ENCODE results near the gene MAMLD1.

The MAMLD1 gene

GRCh38 chrX:150482537-150483206, 119.6 kb downstream of the MAMLD1 start:
- peak; percentile 44 for DNase-seq (ENCODE audit: low read depth)
- no peak overlapping the region for H3K9ac ChIP-seq (ENCODE audit: low read length)
- peaks cover 7% of the 10 kb centered on the region for H3K27me3 ChIP-seq (replicated peaks; ENCODE audit: control insufficient read depth, insufficient read depth, low read length)
- no peaks in the 10 kb centered on the region for H3K9me3 ChIP-seq (ENCODE audit: control insufficient read depth, low read length)
- H3K4me1 ChIP-seq (ENCODE audit: control insufficient read depth, insufficient read depth, low read length): peaks cover 25% of the 10 kb centered on the region
- H3K4me3 ChIP-seq (ENCODE audit: low read length): no peak overlapping the region
- no peaks in the 10 kb centered on the region for H3K36me3 ChIP-seq (ENCODE audit: control insufficient read depth, insufficient read depth, low read length, severe bottlenecking)

- peaks cover 7% of the 10 kb centered on the region for H3K27me3 ChIP-seq (replicated peaks; ENCODE audit: control insufficient read depth, insufficient read depth, low read length)
- H3K4me3 ChIP-seq (ENCODE audit: low read length): no peak overlapping the region
- no peak overlapping the region for H3K9ac ChIP-seq (ENCODE audit: low read length)
- H3K9me3 ChIP-seq (ENCODE audit: control insufficient read depth, low read length): no peaks in the 10 kb centered on the region
- H3K36me3 ChIP-seq (ENCODE audit: control insufficient read depth, insufficient read depth, low read length, severe bottlenecking): no peaks in the 10 kb centered on the region
- peaks cover 22% of the 10 kb centered on the region for H3K4me1 ChIP-seq (ENCODE audit: control insufficient read depth, insufficient read depth, low read length)
- DNase-seq (ENCODE audit: low read depth): no peak
Observed at GRCh38 chrX:150483356-150483985, 120.4 kb downstream of the MAMLD1 start.

GRCh38 chrX:150486011-150486410, 122.9 kb downstream of the MAMLD1 start:
- no peak overlapping the region for H3K4me3 ChIP-seq (ENCODE audit: low read length)
- peak; percentile 66 for DNase-seq (ENCODE audit: low read depth)
- H3K9me3 ChIP-seq (ENCODE audit: control insufficient read depth, low read length): no peaks in the 10 kb centered on the region
- H3K36me3 ChIP-seq (ENCODE audit: control insufficient read depth, insufficient read depth, low read length, severe bottlenecking): no peaks in the 10 kb centered on the region
- H3K4me1 ChIP-seq (ENCODE audit: control insufficient read depth, insufficient read depth, low read length): peaks cover 21% of the 10 kb centered on the region
- no peak overlapping the region for H3K9ac ChIP-seq (ENCODE audit: low read length)
- H3K27me3 ChIP-seq (replicated peaks; ENCODE audit: control insufficient read depth, insufficient read depth, low read length): no peaks in the 10 kb centered on the region

- Histone ChIP-seq H3K36me3 (ENCODE audit: control insufficient read depth, insufficient read depth, low read length, severe bottlenecking) (no peaks in the 10 kb centered on the region), H3K9me3 (ENCODE audit: control insufficient read depth, low read length) (no peaks in the 10 kb centered on the region), H3K4me1 (ENCODE audit: control insufficient read depth, insufficient read depth, low read length) (peaks cover 19% of the 10 kb centered on the region), H3K4me3 (ENCODE audit: low read length) (no peak overlapping the region), H3K27me3 (replicated peaks; ENCODE audit: control insufficient read depth, insufficient read depth, low read length) (no peaks in the 10 kb centered on the region), H3K9ac (ENCODE audit: low read length) (no peak overlapping the region)
- DNase-seq (ENCODE audit: low read depth): no peak
Observed at GRCh38 chrX:150487369-150488094, 124.4 kb downstream of the MAMLD1 start.

GRCh38 chrX:150489359-150490015, 126.4 kb downstream of the MAMLD1 start:
- DNase-seq (ENCODE audit: low read depth): no peak
- H3K27me3 ChIP-seq (replicated peaks; ENCODE audit: control insufficient read depth, insufficient read depth, low read length): no peaks in the 10 kb centered on the region
- H3K4me3 ChIP-seq (ENCODE audit: low read length): no peak overlapping the region
- no peaks in the 10 kb centered on the region for H3K36me3 ChIP-seq (ENCODE audit: control insufficient read depth, insufficient read depth, low read length, severe bottlenecking)
- no peaks in the 10 kb centered on the region for H3K9me3 ChIP-seq (ENCODE audit: control insufficient read depth, low read length)
- H3K4me1 ChIP-seq (ENCODE audit: control insufficient read depth, insufficient read depth, low read length): no peaks in the 10 kb centered on the region
- H3K9ac ChIP-seq (ENCODE audit: low read length): no peak overlapping the region

GRCh38 chrX:150495496-150495895, 132.4 kb downstream of the MAMLD1 start:
- Histone ChIP-seq H3K9ac (ENCODE audit: low read length) (no peak overlapping the region), H3K9me3 (ENCODE audit: control insufficient read depth, low read length) (no peaks in the 10 kb centered on the region), H3K4me3 (ENCODE audit: low read length) (no peak overlapping the region), H3K27me3 (replicated peaks; ENCODE audit: control insufficient read depth, insufficient read depth, low read length) (peaks cover 7% of the 10 kb centered on the region), H3K4me1 (ENCODE audit: control insufficient read depth, insufficient read depth, low read length) (no peaks in the 10 kb centered on the region), H3K36me3 (ENCODE audit: control insufficient read depth, insufficient read depth, low read length, severe bottlenecking) (no peaks in the 10 kb centered on the region)
- DNase-seq (ENCODE audit: low read depth): no peak

- Histone ChIP-seq H3K27me3 (replicated peaks; ENCODE audit: control insufficient read depth, insufficient read depth, low read length) (peaks cover 7% of the 10 kb centered on the region), H3K4me3 (ENCODE audit: low read length) (no peak overlapping the region), H3K4me1 (ENCODE audit: control insufficient read depth, insufficient read depth, low read length) (no peaks in the 10 kb centered on the region), H3K36me3 (ENCODE audit: control insufficient read depth, insufficient read depth, low read length, severe bottlenecking) (no peaks in the 10 kb centered on the region), H3K9ac (ENCODE audit: low read length) (no peak overlapping the region), H3K9me3 (ENCODE audit: control insufficient read depth, low read length) (no peaks in the 10 kb centered on the region)
- DNase-seq (ENCODE audit: low read depth): no peak
Observed at GRCh38 chrX:150499240-150499639, 136.1 kb downstream of the MAMLD1 start.

GRCh38 chrX:150502091-150502490, 139.0 kb downstream of the MAMLD1 start:
- no peaks in the 10 kb centered on the region for H3K36me3 ChIP-seq (ENCODE audit: control insufficient read depth, insufficient read depth, low read length, severe bottlenecking)
- no peaks in the 10 kb centered on the region for H3K9me3 ChIP-seq (ENCODE audit: control insufficient read depth, low read length)
- H3K9ac ChIP-seq (ENCODE audit: low read length): no peak overlapping the region
- no peak overlapping the region for H3K4me3 ChIP-seq (ENCODE audit: low read length)
- H3K4me1 ChIP-seq (ENCODE audit: control insufficient read depth, insufficient read depth, low read length): no peaks in the 10 kb centered on the region
- H3K27me3 ChIP-seq (replicated peaks; ENCODE audit: control insufficient read depth, insufficient read depth, low read length): peaks cover 7% of the 10 kb centered on the region
- DNase-seq (ENCODE audit: low read depth): no peak

- H3K9me3 ChIP-seq (ENCODE audit: control insufficient read depth, low read length): no peaks in the 10 kb centered on the region
- DNase-seq (ENCODE audit: low read depth): no peak
- no peak overlapping the region for H3K4me3 ChIP-seq (ENCODE audit: low read length)
Observed at GRCh38 chrX:150502979-150503897, 140.1 kb downstream of the MAMLD1 start.

GRCh38 chrX:150503898-150504219, 140.7 kb downstream of the MAMLD1 start:
- Histone ChIP-seq H3K4me1 (ENCODE audit: control insufficient read depth, insufficient read depth, low read length) (peaks cover 9% of the 10 kb centered on the region), H3K4me3 (ENCODE audit: low read length) (no peak overlapping the region), H3K36me3 (ENCODE audit: control insufficient read depth, insufficient read depth, low read length, severe bottlenecking) (no peaks in the 10 kb centered on the region), H3K27me3 (replicated peaks; ENCODE audit: control insufficient read depth, insufficient read depth, low read length) (peaks cover 3% of the 10 kb centered on the region), H3K9me3 (ENCODE audit: control insufficient read depth, low read length) (no peaks in the 10 kb centered on the region), H3K9ac (ENCODE audit: low read length) (no peak overlapping the region)
- DNase-seq (ENCODE audit: low read depth): no peak

More at GRCh38 chrX:150502979-150503897, 140.1 kb downstream of the MAMLD1 start:
- no peak overlapping the region for H3K9ac ChIP-seq (ENCODE audit: low read length)
- H3K4me1 ChIP-seq (ENCODE audit: control insufficient read depth, insufficient read depth, low read length): peaks cover 3% of the 10 kb centered on the region
- no peaks in the 10 kb centered on the region for H3K36me3 ChIP-seq (ENCODE audit: control insufficient read depth, insufficient read depth, low read length, severe bottlenecking)
- peaks cover 7% of the 10 kb centered on the region for H3K27me3 ChIP-seq (replicated peaks; ENCODE audit: control insufficient read depth, insufficient read depth, low read length)

Measured in adipocyte (in vitro differentiated cells).